NB4 (cell line): ENCODE data around the gene TPRG1L.

Experiments used
- DNase-seq: peaks from one replicate; pipeline ENCODE4 v3.0.0; 2010; ENCODE audit warnings: low read depth
- H3K4me3 ChIP-seq: one replicate; pipeline ENCODE4 v1.5.1; 2011; ENCODE audit warnings: mild to moderate bottlenecking, low read depth, low read length, moderate library complexity
- CTCF ChIP-seq: IDR thresholded peaks from one replicate; pipeline ENCODE4 v1.5.1; 2012; ENCODE audit warnings: low read depth, low read length
- MAX ChIP-seq: IDR thresholded peaks from 2 replicates; pipeline ENCODE4 v1.6.1; 2011; ENCODE audit warnings: low read depth, low read length
- MYC ChIP-seq: IDR thresholded peaks from 2 replicates; pipeline ENCODE4 v1.6.1; 2011; ENCODE audit warnings: low read depth, low read length
- POLR2A ChIP-seq: IDR thresholded peaks from 2 replicates; pipeline ENCODE4 v1.6.1; 2011; ENCODE audit warnings: mild to moderate bottlenecking; ENCODE audit not compliant: insufficient read length; ENCODE audit errors: extremely low read depth

TPRG1L gene

GRCh38 chr1:3623441-3624199 lies 1.2 kb upstream of the TPRG1L start:
- DNase-seq, result peak; percentile 36
- H3K4me3 ChIP-seq, result peak overlapping the region; percentile 61
- no peak for TF ChIP-seq POLR2A

GRCh38 chr1:3625151-3625907 lies 514 bp downstream of the TPRG1L start:
- no peak for TF ChIP-seq POLR2A
- TF ChIP-seq CTCF, result no peak
- TF ChIP-seq MAX, result no peak
- no peak for TF ChIP-seq MYC
- DNase-seq, result peak; percentile 30
- H3K4me3 ChIP-seq, result peak overlapping the region; percentile 57

- H3K4me3 ChIP-seq, result peak overlapping the region; percentile 57
- TF ChIP-seq CTCF, result no peak
- no peak for TF ChIP-seq POLR2A
- no peak for DNase-seq
Measured at GRCh38 chr1:3626025-3626424, 1.2 kb downstream of the TPRG1L start.

- TF ChIP-seq POLR2A (no peak), MYC (no peak), CTCF (no peak)
- H3K4me3 ChIP-seq, result no peak overlapping the region
- DNase-seq, result no peak
Measured at GRCh38 chr1:3627515-3628253, 2.9 kb downstream of the TPRG1L start.

- DNase-seq, result no peak
- TF ChIP-seq CTCF (no peak), MYC (no peak), POLR2A (no peak)
- no peak overlapping the region for H3K4me3 ChIP-seq
Measured at GRCh38 chr1:3628445-3628844, 3.6 kb downstream of the TPRG1L start.

- TF ChIP-seq MAX (no peak), POLR2A (no peak), CTCF (no peak), MYC (no peak)
- DNase-seq, result no peak
- no peak overlapping the region for H3K4me3 ChIP-seq
Measured at GRCh38 chr1:3629561-3630160, 4.8 kb downstream of the TPRG1L start.
